Gastroesophageal sphincter (tissue), 3 donors: ENCODE data around the gene CTNNA2.

ENCODE experiments used
- CTCF ChIP-seq, 4 experiments: fragments of 200-600 bp in 2 of 4; fragments of 450-650 bp in 2 of 4; sonication (generic) in 1 of 4; IDR thresholded peaks; one replicate each; pipeline ENCODE4 v1.5.1; 2017 to 2019; ENCODE audit warnings: antibody characterized with exemption in 4 of 4, mild to moderate bottlenecking in 2 of 4, moderate library complexity in 2 of 4
- EP300 ChIP-seq: sonication (generic); formaldehyde crosslinking; IDR thresholded peaks from one replicate; pipeline ENCODE4 v1.6.1; 2017; ENCODE audit warnings: antibody characterized with exemption, mild to moderate bottlenecking
- POLR2A ChIP-seq, 2 donors: fragments of 450-650 bp; IDR thresholded peaks; one replicate each; pipeline ENCODE4 v1.6.1; 2017; ENCODE audit warnings: antibody characterized with exemption in 2 of 2, mild to moderate bottlenecking in 2 of 2, moderate library complexity in 1 of 2
- POLR2AphosphoS5 ChIP-seq: sonication (generic); formaldehyde crosslinking; IDR thresholded peaks from one replicate; pipeline ENCODE4 v1.6.1; 2017; ENCODE audit warnings: antibody characterized with exemption

- TF ChIP-seq CTCF (IDR thresholded peaks at IDR 0.05) (no peak), POLR2A (IDR thresholded peaks at IDR 0.05) (no peak), EP300 (no peak), POLR2AphosphoS5 (no peak)
Measured at GRCh38 chr2:80248146-80248545, 735.3 kb downstream of the CTNNA2 start.
